ENCODE results near the gene PAGE4. TPM values are rescaled to one million over a fixed set of nuclear protein-coding genes. Genes with fewer than 3 reads are reported as not detected.
A peak's percentile ranks its signal among the peaks of the same experiment; 100 is the strongest.

PAGE4 gene
- total and polyA plus RNA-seq, 2 of the 13 experiments (the other 11 are each of a cell fraction or from before 2014, with no cell fraction given), result 1.1 TPM; not detected in 1

DNA sequence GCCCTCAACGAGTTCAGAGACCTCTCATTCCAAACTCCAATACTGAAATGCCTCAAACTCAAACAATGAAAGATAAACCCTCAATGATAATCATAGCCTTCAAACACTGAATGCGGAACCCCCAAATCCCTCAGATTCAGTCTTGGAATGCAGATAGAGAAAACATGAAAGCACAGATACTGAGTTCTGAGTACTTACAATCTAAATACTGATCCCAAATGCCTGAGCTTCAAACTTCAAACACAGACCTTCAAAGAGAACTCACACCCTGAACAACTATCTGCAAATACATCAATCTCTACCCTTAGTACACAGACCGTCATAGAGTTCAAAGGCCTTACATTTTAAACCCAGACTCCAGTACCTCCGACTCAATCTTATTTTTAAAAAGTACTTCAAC, 16.9 kb upstream of the PAGE4 start (continued):
- TF ChIP-seq, protein P1, sequence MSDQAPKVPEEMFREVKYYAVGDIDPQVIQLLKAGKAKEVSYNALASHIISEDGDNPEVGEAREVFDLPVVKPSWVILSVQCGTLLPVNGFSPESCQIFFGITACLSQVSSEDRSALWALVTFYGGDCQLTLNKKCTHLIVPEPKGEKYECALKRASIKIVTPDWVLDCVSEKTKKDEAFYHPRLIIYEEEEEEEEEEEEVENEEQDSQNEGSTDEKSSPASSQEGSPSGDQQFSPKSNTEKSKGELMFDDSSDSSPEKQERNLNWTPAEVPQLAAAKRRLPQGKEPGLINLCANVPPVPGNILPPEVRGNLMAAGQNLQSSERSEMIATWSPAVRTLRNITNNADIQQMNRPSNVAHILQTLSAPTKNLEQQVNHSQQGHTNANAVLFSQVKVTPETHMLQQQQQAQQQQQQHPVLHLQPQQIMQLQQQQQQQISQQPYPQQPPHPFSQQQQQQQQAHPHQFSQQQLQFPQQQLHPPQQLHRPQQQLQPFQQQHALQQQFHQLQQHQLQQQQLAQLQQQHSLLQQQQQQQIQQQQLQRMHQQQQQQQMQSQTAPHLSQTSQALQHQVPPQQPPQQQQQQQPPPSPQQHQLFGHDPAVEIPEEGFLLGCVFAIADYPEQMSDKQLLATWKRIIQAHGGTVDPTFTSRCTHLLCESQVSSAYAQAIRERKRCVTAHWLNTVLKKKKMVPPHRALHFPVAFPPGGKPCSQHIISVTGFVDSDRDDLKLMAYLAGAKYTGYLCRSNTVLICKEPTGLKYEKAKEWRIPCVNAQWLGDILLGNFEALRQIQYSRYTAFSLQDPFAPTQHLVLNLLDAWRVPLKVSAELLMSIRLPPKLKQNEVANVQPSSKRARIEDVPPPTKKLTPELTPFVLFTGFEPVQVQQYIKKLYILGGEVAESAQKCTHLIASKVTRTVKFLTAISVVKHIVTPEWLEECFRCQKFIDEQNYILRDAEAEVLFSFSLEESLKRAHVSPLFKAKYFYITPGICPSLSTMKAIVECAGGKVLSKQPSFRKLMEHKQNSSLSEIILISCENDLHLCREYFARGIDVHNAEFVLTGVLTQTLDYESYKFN (CRISPR knock-in tag; conservative IDR thresholded peaks at IDR 0.05), result peak; percentile 91
- TF ChIP-seq, protein P2, sequence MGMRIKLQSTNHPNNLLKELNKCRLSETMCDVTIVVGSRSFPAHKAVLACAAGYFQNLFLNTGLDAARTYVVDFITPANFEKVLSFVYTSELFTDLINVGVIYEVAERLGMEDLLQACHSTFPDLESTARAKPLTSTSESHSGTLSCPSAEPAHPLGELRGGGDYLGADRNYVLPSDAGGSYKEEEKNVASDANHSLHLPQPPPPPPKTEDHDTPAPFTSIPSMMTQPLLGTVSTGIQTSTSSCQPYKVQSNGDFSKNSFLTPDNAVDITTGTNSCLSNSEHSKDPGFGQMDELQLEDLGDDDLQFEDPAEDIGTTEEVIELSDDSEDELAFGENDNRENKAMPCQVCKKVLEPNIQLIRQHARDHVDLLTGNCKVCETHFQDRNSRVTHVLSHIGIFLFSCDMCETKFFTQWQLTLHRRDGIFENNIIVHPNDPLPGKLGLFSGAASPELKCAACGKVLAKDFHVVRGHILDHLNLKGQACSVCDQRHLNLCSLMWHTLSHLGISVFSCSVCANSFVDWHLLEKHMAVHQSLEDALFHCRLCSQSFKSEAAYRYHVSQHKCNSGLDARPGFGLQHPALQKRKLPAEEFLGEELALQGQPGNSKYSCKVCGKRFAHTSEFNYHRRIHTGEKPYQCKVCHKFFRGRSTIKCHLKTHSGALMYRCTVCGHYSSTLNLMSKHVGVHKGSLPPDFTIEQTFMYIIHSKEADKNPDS (CRISPR knock-in tag; IDR thresholded peaks at IDR 0.05), result peak; percentile 61; the same call in 1 of the 2 replicates
- peak; percentile 98 for TF ChIP-seq TCF7 (IDR thresholded peaks at IDR 0.05; ENCODE audit: low read depth)

DNA sequence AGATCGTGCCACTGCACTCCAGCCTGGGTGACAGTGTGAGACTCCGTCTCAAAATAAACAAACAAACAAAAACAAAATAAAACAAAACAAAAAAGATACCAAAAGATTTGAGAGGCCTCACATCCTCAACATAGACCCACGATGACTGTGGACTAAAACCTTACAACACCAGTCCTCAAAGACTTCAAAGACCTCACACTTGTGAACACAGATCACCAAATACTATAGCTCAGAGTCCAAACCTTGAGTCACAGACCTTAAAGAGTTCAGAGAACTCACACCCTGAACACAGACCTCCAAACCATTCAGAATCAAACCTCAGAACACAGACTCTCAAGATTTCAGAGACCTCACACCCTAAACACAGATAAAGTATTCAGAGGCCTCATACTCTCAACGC, 12.7 kb upstream of the PAGE4 start:
- POLR2A ChIA-PET, result interaction anchor here (0.9 to 1.2 kb wide), 2 partner anchors 20 to 24 kb away, joined by 3 to 6 read pairs; no protein-coding TSS in a partner anchor
- no TSS peak for BruUV-seq (replicated peaks)
- ATAC-seq (peak; percentile 63), DNase-seq (ENCODE audit: low spot score) (peak; percentile 66), FAIRE-seq (peak; percentile 90)
- intact Hi-C loops (cut with micrococcal nuclease; ENCODE audit: unreplicated experiment) (no loop called here), in situ Hi-C loops (cut with HindIII; ENCODE audit: extremely low pct_ligation_motif_present, low pct_unique_long_range_greater_than_20kb) (no loop called here)
- CTCF ChIA-PET (ENCODE audit: low intra/inter-chr PET ratio, low total read pairs), result no interaction called here
- WGBS (ENCODE audit: low lambda C conversion rate), result 12% methylated on average over 4 of the region's 4 CpGs
- no peaks in the 10 kb centered on the region for H3K36me3 ChIP-seq (replicated peaks in 1 of 2; ENCODE audit: control insufficient read depth in 1 of 2, insufficient read depth in 2 of 2, low read length in 2 of 2)
- H3K4me2 ChIP-seq (ENCODE audit: low read depth, low read length), result peak overlapping the region; percentile 44
- no peak overlapping the region for H3K9ac ChIP-seq (ENCODE audit: insufficient read depth, low read depth, low read length)
- no peaks in the 10 kb centered on the region for H3K27me3 ChIP-seq (ENCODE audit: control insufficient read depth in 1 of 2, insufficient read depth in 2 of 2, low read length in 2 of 2)
- peak overlapping the region; percentile 72 for H3K27ac ChIP-seq (ENCODE audit: extremely low read length, insufficient read depth, low read length)
- H3K4me3 ChIP-seq (replicated peaks in 1 of 3; ENCODE audit: insufficient read depth in 1 of 3, low read depth in 2 of 3, low read length in 3 of 3), result no peak overlapping the region; a peak in 1 of 6 replicates
- no peaks in the 10 kb centered on the region for H4K20me1 ChIP-seq (ENCODE audit: insufficient read depth, low read length)
- no peaks in the 10 kb centered on the region for H3K9me3 ChIP-seq (ENCODE audit: low read length)
- no peak overlapping the region for H2AFZ ChIP-seq (ENCODE audit: low read length)
- H3K79me2 ChIP-seq (ENCODE audit: insufficient read depth, low read length), result peaks cover 1% of the 10 kb centered on the region
- peaks cover 50% of the 10 kb centered on the region for H3K4me1 ChIP-seq (ENCODE audit: insufficient read depth, low read length)
- TF ChIP-seq, protein P3, sequence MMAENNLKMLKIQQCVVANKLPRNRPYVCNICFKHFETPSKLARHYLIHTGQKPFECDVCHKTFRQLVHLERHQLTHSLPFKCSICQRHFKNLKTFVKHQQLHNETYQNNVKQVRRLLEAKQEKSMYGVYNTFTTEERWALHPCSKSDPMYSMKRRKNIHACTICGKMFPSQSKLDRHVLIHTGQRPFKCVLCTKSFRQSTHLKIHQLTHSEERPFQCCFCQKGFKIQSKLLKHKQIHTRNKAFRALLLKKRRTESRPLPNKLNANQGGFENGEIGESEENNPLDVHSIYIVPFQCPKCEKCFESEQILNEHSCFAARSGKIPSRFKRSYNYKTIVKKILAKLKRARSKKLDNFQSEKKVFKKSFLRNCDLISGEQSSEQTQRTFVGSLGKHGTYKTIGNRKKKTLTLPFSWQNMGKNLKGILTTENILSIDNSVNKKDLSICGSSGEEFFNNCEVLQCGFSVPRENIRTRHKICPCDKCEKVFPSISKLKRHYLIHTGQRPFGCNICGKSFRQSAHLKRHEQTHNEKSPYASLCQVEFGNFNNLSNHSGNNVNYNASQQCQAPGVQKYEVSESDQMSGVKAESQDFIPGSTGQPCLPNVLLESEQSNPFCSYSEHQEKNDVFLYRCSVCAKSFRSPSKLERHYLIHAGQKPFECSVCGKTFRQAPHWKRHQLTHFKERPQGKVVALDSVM (CRISPR knock-in tag; IDR thresholded peaks at IDR 0.05), result no peak
- TF ChIP-seq MIER3 (CRISPR knock-in tag; IDR thresholded peaks at IDR 0.05; ENCODE audit: borderline replicate concordance), result no peak
- TF ChIP-seq, protein P4, sequence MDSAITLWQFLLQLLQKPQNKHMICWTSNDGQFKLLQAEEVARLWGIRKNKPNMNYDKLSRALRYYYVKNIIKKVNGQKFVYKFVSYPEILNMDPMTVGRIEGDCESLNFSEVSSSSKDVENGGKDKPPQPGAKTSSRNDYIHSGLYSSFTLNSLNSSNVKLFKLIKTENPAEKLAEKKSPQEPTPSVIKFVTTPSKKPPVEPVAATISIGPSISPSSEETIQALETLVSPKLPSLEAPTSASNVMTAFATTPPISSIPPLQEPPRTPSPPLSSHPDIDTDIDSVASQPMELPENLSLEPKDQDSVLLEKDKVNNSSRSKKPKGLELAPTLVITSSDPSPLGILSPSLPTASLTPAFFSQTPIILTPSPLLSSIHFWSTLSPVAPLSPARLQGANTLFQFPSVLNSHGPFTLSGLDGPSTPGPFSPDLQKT (CRISPR knock-in tag; IDR thresholded peaks at IDR 0.05; ENCODE audit: borderline replicate concordance), result no peak
- no peak for TF ChIP-seq FOXA1 (IDR thresholded peaks at IDR 0.05)
- no peak for TF ChIP-seq FOXA1 (CRISPR knock-in tag; IDR thresholded peaks at IDR 0.05)
- TF ChIP-seq TCF7 (IDR thresholded peaks at IDR 0.05; ENCODE audit: low read depth), result peak; percentile 70
- TF ChIP-seq EP300 (IDR thresholded peaks at IDR 0.05; ENCODE audit: low read depth in 2 of 2, low read length in 2 of 2), result peak in 1 of 2 experiments; percentile 73; a peak in 2 of 4 replicates
- no peak for TF ChIP-seq EP300 (CRISPR knock-in tag; IDR thresholded peaks at IDR 0.05; ENCODE audit: borderline replicate concordance)
- TF ChIP-seq CREM (IDR thresholded peaks at IDR 0.05), result peak; percentile 25; the same call in 1 of the 2 replicates
- no peak for TF ChIP-seq CREM (CRISPR knock-in tag; IDR thresholded peaks at IDR 0.05)
